ENCODE results near the gene LYSMD3. TPM values are rescaled to one million over a fixed set of nuclear protein-coding genes. Genes with fewer than 3 reads are reported as not detected.
A peak's percentile ranks its signal among the peaks of the same experiment; 100 is the strongest.

Gene LYSMD3
- total and polyA plus RNA-seq, 9 of the 15 experiments (the other 6 are each of a cell fraction or from before 2014, with no cell fraction given) = 9.5 to 42.3 (median 20.7) TPM

GRCh38 chr5:90529194-90529938, at the start of gene LYSMD3 (continued):
- TF ChIP-seq ZNF592 (IDR thresholded peaks at IDR 0.05) = no peak
- peak; percentile 92 for TF ChIP-seq SUPT5H (IDR thresholded peaks at IDR 0.05)
- peak; percentile 99 for TF ChIP-seq VEZF1 (CRISPR knock-in tag; IDR thresholded peaks at IDR 0.05)
- TF ChIP-seq ESRRA (IDR thresholded peaks at IDR 0.05; ENCODE audit: borderline replicate concordance, low read depth) = peak; percentile 59; the same call in 1 of the 2 replicates
- peak; percentile 74 for TF ChIP-seq FOSL1 (tag; conservative IDR thresholded peaks at IDR 0.05)
- TF ChIP-seq FIP1L1 (IDR thresholded peaks at IDR 0.05; ENCODE audit: low read depth, low read length, poor library complexity, severe bottlenecking) = peak; percentile 53
- peak; percentile 87 for TF ChIP-seq CCNT2 (IDR thresholded peaks at IDR 0.05; ENCODE audit: borderline replicate concordance, extremely low read depth, insufficient read length, low read depth, low read length)
- 0 out of 2 replicates have a peak, but pooled peaks have one; percentile 54 for TF ChIP-seq E2F5 (CRISPR knock-in tag; IDR thresholded peaks at IDR 0.05)
- TF ChIP-seq SNAPC5 (CRISPR knock-in tag; IDR thresholded peaks at IDR 0.05) = no peak
- peak; percentile 96 for TF ChIP-seq CREM (IDR thresholded peaks at IDR 0.05; ENCODE audit: low read depth)
- peak; percentile 81 for TF ChIP-seq MEIS2 (IDR thresholded peaks at IDR 0.05; ENCODE audit: partially characterized antibody)
- TF ChIP-seq SMAD1 (IDR thresholded peaks at IDR 0.05; ENCODE audit: low read depth, low read length, partially characterized antibody) = peak; percentile 44
- TF ChIP-seq POLR2A (conservative IDR thresholded peaks at IDR 0.05) = peak; percentile 89
- no peak for TF ChIP-seq ATF1 (CRISPR knock-in tag; IDR thresholded peaks at IDR 0.05)
- TF ChIP-seq ATF1 (tag; IDR thresholded peaks at IDR 0.05) = peak; percentile 92
- no peak for TF ChIP-seq CBX5 (IDR thresholded peaks at IDR 0.05; ENCODE audit: borderline replicate concordance, low read depth)
- peak; percentile 73 for TF ChIP-seq JUN (IDR thresholded peaks at IDR 0.05; ENCODE audit: borderline replicate concordance, low read depth, low read length)
- TF ChIP-seq JUN (CRISPR knock-in tag; IDR thresholded peaks at IDR 0.05; ENCODE audit: borderline replicate concordance) = peak; percentile 88; the same call in 1 of the 2 replicates
- peak; percentile 86 for TF ChIP-seq POLR2B (IDR thresholded peaks at IDR 0.05; ENCODE audit: low read depth, partially characterized antibody)
- peak; percentile 93 for TF ChIP-seq KDM5B (IDR thresholded peaks at IDR 0.05; ENCODE audit: insufficient replicate concordance, low read depth, low read length)
- peak in 1 of 2 experiments; percentile 67; a peak in 1 of 4 replicates for TF ChIP-seq FOXA3 (CRISPR knock-in tag; conservative IDR thresholded peaks at IDR 0.05 in 1 of 2, IDR thresholded peaks at IDR 0.05 in 1 of 2)
- no peak for TF ChIP-seq THRAP3 (IDR thresholded peaks at IDR 0.05; ENCODE audit: borderline replicate concordance)
- TF ChIP-seq KDM1A (IDR thresholded peaks at IDR 0.05) = no peak

Measured in K562 (cell line).